ACC112 (cell line): ENCODE measurements around the gene MSI2.
"Not testable (repeated sequence)": the region's sequence is repeated elsewhere in the genome, so short reads cannot be mapped to it uniquely, and the experiment has no call there.

Source experiments
- H2AFZ ChIP-seq: fragments of 200-600 bp; sonication (generic); one replicate; pipeline ENCODE4 v1.6.0; 2017; ENCODE audit warnings: antibody characterized with exemption, low read length; ENCODE audit not compliant: unreplicated experiment
- H3K27ac ChIP-seq: fragments of 200-600 bp; sonication (generic); 2 replicates; pipeline ENCODE4 v1.5.1; 2014; ENCODE audit warnings: low read depth, mild to moderate bottlenecking, antibody characterized with exemption, low read length, moderate library complexity
- H3K27me3 ChIP-seq: fragments of 200-600 bp; sonication (generic); 2 replicates; pipeline ENCODE4 v1.6.1; 2014; ENCODE audit warnings: mild to moderate bottlenecking, antibody characterized with exemption, low read length, moderate library complexity, mixed read lengths; ENCODE audit not compliant: insufficient read depth
- H3K36me3 ChIP-seq: fragments of 200-600 bp; sonication (generic); 2 replicates; pipeline ENCODE4 v1.6.1; 2016; ENCODE audit warnings: mild to moderate bottlenecking, antibody characterized with exemption, low read length, moderate library complexity, mixed read lengths; ENCODE audit not compliant: insufficient read depth
- H3K4me1 ChIP-seq: fragments of 200-600 bp; sonication (generic); one replicate; pipeline ENCODE4 v1.6.1; 2016; ENCODE audit warnings: low read length, mixed read lengths; ENCODE audit not compliant: insufficient read depth, unreplicated experiment, control insufficient read depth
- H3K4me3 ChIP-seq: fragments of 200-600 bp; sonication (generic); 2 replicates; pipeline ENCODE4 v1.5.1; 2014; ENCODE audit warnings: mild to moderate bottlenecking, low read depth, low read length
- H3K79me2 ChIP-seq: fragments of 200-600 bp; sonication (generic); one replicate; pipeline ENCODE4 v1.6.0; 2016; ENCODE audit warnings: low read length; ENCODE audit not compliant: control insufficient read depth, unreplicated experiment, insufficient read depth

The MSI2 gene

GRCh38 chr17:57292091-57292490, 35.8 kb downstream of the MSI2 start:
- Histone ChIP-seq H3K27ac (no peak overlapping the region), H3K4me1 (no peaks in the 10 kb centered on the region), H3K27me3 (no peaks in the 10 kb centered on the region), H2AFZ (no peak overlapping the region), H3K4me3 (no peak overlapping the region), H3K79me2 (no peaks in the 10 kb centered on the region), H3K36me3 (no peaks in the 10 kb centered on the region)

DNA sequence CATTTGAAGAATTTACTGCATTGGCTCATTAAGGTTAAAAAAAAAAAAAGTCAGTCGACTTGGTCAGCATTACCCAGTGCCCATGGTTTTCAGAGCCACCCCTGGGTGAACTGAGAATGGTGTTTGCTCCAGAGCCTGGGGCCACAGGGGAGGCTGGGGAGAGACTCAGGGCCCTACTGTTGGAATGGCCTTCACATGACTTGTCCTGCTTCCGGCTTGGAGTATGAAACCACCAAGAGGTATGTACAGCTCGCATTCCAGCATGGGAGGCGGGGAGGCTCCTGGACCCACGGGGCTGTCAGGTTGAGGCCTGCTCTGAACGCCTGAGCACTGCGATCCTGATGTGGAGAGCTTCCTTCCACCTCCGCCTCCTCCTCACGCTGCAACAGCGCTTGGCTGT, 36.8 kb downstream of the MSI2 start:
- H3K27ac ChIP-seq = no peak overlapping the region
- H3K4me1 ChIP-seq = no peaks in the 10 kb centered on the region
- no peaks in the 10 kb centered on the region for H3K27me3 ChIP-seq
- H3K79me2 ChIP-seq = no peaks in the 10 kb centered on the region
- no peak overlapping the region for H2AFZ ChIP-seq
- no peak overlapping the region for H3K4me3 ChIP-seq
- 0 out of 2 replicates have a peak, but pooled peaks cover 5% of the 10 kb centered on the region for H3K36me3 ChIP-seq

GRCh38 chr17:57294101-57294500, 37.8 kb downstream of the MSI2 start:
- no peaks in the 10 kb centered on the region for H3K27me3 ChIP-seq
- 0 out of 2 replicates have a peak, but pooled peaks cover 5% of the 10 kb centered on the region for H3K36me3 ChIP-seq
- no peak overlapping the region for H2AFZ ChIP-seq
- no peak overlapping the region for H3K4me3 ChIP-seq
- no peak overlapping the region for H3K27ac ChIP-seq
- no peaks in the 10 kb centered on the region for H3K4me1 ChIP-seq
- H3K79me2 ChIP-seq = no peaks in the 10 kb centered on the region

GRCh38 chr17:57294629-57295501, 38.5 kb downstream of the MSI2 start:
- Histone ChIP-seq H2AFZ (no peak overlapping the region), H3K36me3 (0 out of 2 replicates have a peak, but pooled peaks cover 5% of the 10 kb centered on the region), H3K79me2 (no peaks in the 10 kb centered on the region), H3K27me3 (no peaks in the 10 kb centered on the region), H3K4me3 (no peak overlapping the region), H3K4me1 (no peaks in the 10 kb centered on the region), H3K27ac (no peak overlapping the region)

DNA sequence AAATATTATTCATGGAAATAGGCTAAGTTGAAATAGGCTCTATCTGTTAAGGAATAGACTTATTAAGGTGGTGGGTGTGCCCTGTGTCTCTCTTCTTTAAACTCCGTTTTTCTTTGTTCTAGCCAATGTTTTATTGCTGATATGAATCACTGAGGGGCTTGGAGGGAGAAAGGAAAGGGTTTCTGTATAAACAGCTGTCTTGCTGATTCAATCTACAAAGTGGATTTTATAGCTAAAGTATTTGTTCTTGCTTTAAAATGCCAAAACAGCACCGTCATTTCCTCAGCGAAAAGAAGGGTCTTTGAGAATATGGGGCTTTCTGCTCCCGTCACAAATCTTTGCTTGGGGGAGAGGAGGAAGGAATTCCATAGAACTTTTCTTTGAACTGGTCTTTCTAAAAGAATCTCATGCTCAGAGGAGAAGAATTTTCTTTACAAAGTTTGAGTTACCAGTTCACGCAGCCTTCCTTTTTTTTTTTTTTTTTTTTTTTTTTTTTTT, 39.3 kb downstream of the MSI2 start:
- H3K27me3 ChIP-seq = no peaks in the 10 kb centered on the region
- H3K4me3 ChIP-seq = no peak overlapping the region
- 0 out of 2 replicates have a peak, but pooled peaks cover 5% of the 10 kb centered on the region for H3K36me3 ChIP-seq
- no peaks in the 10 kb centered on the region for H3K4me1 ChIP-seq
- no peak overlapping the region for H3K27ac ChIP-seq
- H2AFZ ChIP-seq = no peak overlapping the region
- H3K79me2 ChIP-seq = no peaks in the 10 kb centered on the region

DNA sequence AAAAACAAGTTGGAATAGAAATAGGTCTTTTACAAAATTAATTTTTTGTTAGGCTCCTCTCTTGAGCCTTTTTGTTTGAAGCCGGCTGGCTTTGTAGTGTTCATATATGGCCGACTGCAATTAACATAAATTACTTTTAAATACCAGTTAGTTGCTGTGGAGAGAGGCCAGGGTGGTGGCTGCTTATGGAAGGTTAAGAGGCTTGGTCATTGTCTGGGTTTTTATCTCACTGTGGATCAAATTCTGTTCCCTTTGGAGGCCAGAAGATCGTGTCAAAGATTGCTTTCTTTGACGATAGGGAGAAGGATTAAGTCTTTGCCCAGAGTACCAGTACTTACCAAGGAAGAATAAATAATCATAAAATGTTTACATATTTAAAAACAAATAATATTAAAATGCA, 39.9 kb downstream of the MSI2 start:
- Histone ChIP-seq H3K36me3 (0 out of 2 replicates have a peak, but pooled peaks cover 5% of the 10 kb centered on the region), H3K4me1 (no peaks in the 10 kb centered on the region), H3K27ac (no peak overlapping the region), H3K27me3 (no peaks in the 10 kb centered on the region), H3K4me3 (no peak overlapping the region), H3K79me2 (no peaks in the 10 kb centered on the region), H2AFZ (no peak overlapping the region)

DNA sequence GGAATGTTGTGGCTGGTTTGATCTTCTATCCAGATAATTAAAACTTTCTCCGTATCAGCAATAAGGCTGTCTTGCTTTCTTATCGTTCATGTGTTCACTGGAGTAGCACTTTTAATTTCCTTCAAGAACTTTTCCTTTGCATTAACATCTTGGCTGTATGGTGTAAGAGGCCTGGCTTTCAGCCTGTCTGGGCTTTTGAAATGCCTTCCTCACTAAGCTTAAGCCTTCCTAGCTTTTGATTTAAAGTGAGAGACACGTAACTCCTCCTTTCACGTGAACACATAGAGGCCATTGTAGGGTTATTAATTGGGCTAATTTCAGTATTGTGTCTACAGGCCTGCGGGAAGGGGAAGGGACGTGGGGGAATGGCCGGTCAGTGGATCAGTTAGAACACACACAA, 42.9 kb downstream of the MSI2 start:
- no peaks in the 10 kb centered on the region for H3K27me3 ChIP-seq
- no peak overlapping the region for H2AFZ ChIP-seq
- no peaks in the 10 kb centered on the region for H3K79me2 ChIP-seq
- H3K4me1 ChIP-seq = no peaks in the 10 kb centered on the region
- no peak overlapping the region for H3K27ac ChIP-seq
- no peak overlapping the region for H3K4me3 ChIP-seq
- 0 out of 2 replicates have a peak, but pooled peaks cover 5% of the 10 kb centered on the region for H3K36me3 ChIP-seq

DNA sequence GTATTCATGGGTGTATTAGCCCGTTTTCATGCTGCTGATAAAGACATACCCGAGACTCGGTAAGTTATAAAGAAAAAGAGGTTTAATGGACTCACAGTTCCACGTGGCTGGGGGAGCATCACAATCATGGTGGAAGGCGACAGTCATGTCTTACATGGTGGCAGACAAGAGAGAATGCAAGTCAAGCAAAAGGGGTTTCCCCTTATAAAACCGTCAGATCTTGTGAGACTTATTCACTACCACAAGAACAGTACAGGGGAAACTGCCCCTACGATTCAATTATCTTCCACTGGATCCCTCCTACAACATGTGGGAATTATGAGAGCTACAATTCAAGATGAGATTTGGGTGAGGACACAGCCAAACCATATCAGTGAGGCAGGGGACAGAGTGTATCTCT, 44.3 kb downstream of the MSI2 start:
- H3K27ac ChIP-seq, H2AFZ ChIP-seq, H3K4me3 ChIP-seq, H3K27me3 ChIP-seq, H3K36me3 ChIP-seq, H3K79me2 ChIP-seq, H3K4me1 ChIP-seq: not testable (repeated sequence)

DNA sequence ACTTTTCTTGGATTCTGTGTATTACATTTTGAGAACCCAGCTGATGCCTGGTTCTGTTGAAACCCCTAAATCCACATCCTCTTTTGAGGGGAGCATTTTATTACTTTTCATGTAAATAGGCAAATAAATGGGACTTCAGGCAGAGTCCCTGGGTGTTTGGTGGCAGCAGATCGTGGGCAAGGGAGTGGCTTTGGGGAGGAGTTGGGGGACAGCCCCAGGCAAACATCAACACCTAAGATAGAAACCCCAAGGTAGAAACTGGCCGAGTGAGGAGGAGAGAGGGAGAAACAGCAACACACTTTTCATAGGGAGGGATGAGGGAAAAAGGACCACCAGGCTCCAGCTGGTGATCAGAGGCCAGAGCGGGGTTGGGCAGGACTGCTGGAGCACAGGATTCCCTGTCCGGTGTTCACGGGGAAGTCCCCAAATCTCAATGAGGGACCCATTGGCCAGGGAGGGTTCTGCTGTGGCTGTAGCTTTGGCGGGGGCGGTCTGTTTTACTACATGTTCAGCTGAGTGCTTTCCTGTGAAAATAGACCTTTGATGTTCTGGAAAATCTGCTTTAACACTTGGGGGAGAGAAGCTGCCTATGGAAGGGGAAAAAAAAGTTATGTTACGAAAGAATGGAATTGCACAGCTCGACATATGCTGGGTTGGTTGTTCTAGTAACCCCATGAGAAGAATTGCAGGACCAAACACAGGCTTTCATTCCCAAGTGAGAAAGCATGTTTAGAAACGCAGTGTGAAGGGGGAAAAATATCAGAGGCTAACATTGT, 46.6 kb downstream of the MSI2 start:
- no peak overlapping the region for H3K4me3 ChIP-seq
- H3K79me2 ChIP-seq = no peaks in the 10 kb centered on the region
- no peak overlapping the region for H2AFZ ChIP-seq
- H3K27me3 ChIP-seq = no peaks in the 10 kb centered on the region
- H3K4me1 ChIP-seq = no peaks in the 10 kb centered on the region
- H3K36me3 ChIP-seq = 0 out of 2 replicates have a peak, but pooled peaks cover 3% of the 10 kb centered on the region
- H3K27ac ChIP-seq = no peak overlapping the region

GRCh38 chr17:57305144-57305728, 48.9 kb downstream of the MSI2 start:
- H3K4me1 ChIP-seq = no peaks in the 10 kb centered on the region

More at GRCh38 chr17:57305144-57305728, 48.9 kb downstream of the MSI2 start:
- no peaks in the 10 kb centered on the region for H3K27me3 ChIP-seq
- H3K36me3 ChIP-seq = no peaks in the 10 kb centered on the region
- H2AFZ ChIP-seq = no peak overlapping the region
- no peak overlapping the region for H3K27ac ChIP-seq
- H3K79me2 ChIP-seq = no peaks in the 10 kb centered on the region
- H3K4me3 ChIP-seq = no peak overlapping the region
